Panc1 (cell line): ENCODE results near the gene CA10. TPM values are rescaled to one million over a fixed set of nuclear protein-coding genes. Genes with fewer than 3 reads are reported as not detected.

Source experiments
- ATAC-seq: fragments of 200-7000 bp; cut with Tn5 transposase; 2 replicates; pipeline ENCODE4 v1.9.1; 2020; ENCODE audit warnings: mild to moderate bottlenecking, moderate library complexity
- BruUV-seq: library from RNA; stranded (reverse); fragments of 400-500 nt; replicated peaks from 2 replicates; lab custom pipeline; 2021; lab: Mats Ljungman, UMichigan
- CTCF ChIA-PET: fragments of 300-600 bp; sonication (Branson Sonifier 250); formaldehyde crosslinking; loops from one replicate; lab custom pipeline; 2022; ENCODE audit warnings: antibody characterized with exemption; lab: Charles Lee
- POLR2A ChIA-PET: fragments of 300-600 bp; sonication (Branson Sonifier 250); formaldehyde crosslinking; loops from one replicate; lab custom pipeline; 2022; ENCODE audit warnings: antibody characterized with exemption; lab: Charles Lee
- DNase-seq: peaks from one replicate; pipeline ENCODE4 v3.0.0-alpha.2; 2010; ENCODE audit warnings: low read depth, low spot score
- H3K27ac ChIP-seq: 2 replicates; pipeline ENCODE4 v1.5.1; 2011; ENCODE audit warnings: mild to moderate bottlenecking, low read length, inconsistent platforms
- H3K27me3 ChIP-seq: fragments of 200-500 bp; sonication (Bioruptor generic); 2 replicates; pipeline ENCODE4 v1.6.0; 2014; ENCODE audit warnings: low read length, inconsistent platforms; ENCODE audit not compliant: control insufficient read depth, insufficient read depth
- H3K36me3 ChIP-seq: fragments of 200-500 bp; sonication (Bioruptor generic); 2 replicates; pipeline ENCODE4 v1.5.1; 2014; ENCODE audit warnings: inconsistent platforms, mild to moderate bottlenecking, low read length, moderate library complexity; ENCODE audit not compliant: control insufficient read depth, insufficient read depth
- H3K4me1 ChIP-seq: 2 replicates; pipeline ENCODE4 v1.5.1; 2011; ENCODE audit warnings: inconsistent platforms, mild to moderate bottlenecking, low read length, moderate library complexity; ENCODE audit not compliant: control insufficient read depth, insufficient read depth
- H3K4me3 ChIP-seq, 2 experiments: 2 replicates each; pipeline ENCODE4 v1.5.1; 2011 to 2012; ENCODE audit warnings: low read depth in 2 of 2, low read length in 2 of 2, mild to moderate bottlenecking in 2 of 2, inconsistent platforms in 1 of 2, moderate library complexity in 1 of 2
- H3K9me3 ChIP-seq: fragments of 200-500 bp; sonication (Bioruptor generic); 2 replicates; pipeline ENCODE4 v1.5.1; 2014; ENCODE audit warnings: low read depth, mild to moderate bottlenecking, inconsistent platforms, low read length, moderate library complexity; ENCODE audit not compliant: control insufficient read depth, insufficient read depth
- CTCF ChIP-seq: fragments of 450-650 bp; IDR thresholded peaks from 2 replicates; pipeline ENCODE4 v1.5.1; 2017; ENCODE audit warnings: mild to moderate bottlenecking
- POLR2AphosphoS5 ChIP-seq: IDR thresholded peaks from 2 replicates; pipeline ENCODE4 v1.6.1; 2012; ENCODE audit warnings: mild to moderate bottlenecking, low read depth, low read length, moderate library complexity
- REST ChIP-seq, 2 experiments: IDR thresholded peaks; 2 replicates each; pipeline ENCODE4 v1.6.1; 2011 to 2012; ENCODE audit warnings: low read depth in 2 of 2, control low read depth in 1 of 2, low read length in 1 of 2, mild to moderate bottlenecking in 1 of 2, moderate library complexity in 1 of 2; ENCODE audit not compliant: insufficient read depth in 1 of 2
- SIN3A ChIP-seq: IDR thresholded peaks from 2 replicates; pipeline ENCODE4 v1.6.1; 2012; ENCODE audit warnings: low read depth, mild to moderate bottlenecking, low read length, moderate library complexity, borderline replicate concordance; ENCODE audit not compliant: insufficient read depth
- TCF7L2 ChIP-seq: IDR thresholded peaks from 2 replicates; pipeline ENCODE4 v1.6.1; 2011; ENCODE audit warnings: mild to moderate bottlenecking, low read depth, low read length, inconsistent platforms
- in situ Hi-C: cut with HindIII; loops from 2 replicates; pipeline ENCODE4 v1.10.0; 2016; ENCODE audit warnings: low sequenced_read_pairs, low pct_unique_long_range_greater_than_20kb
- intact Hi-C: fragments of 100-400 bp; cut with micrococcal nuclease; formaldehyde crosslinking; loops from one replicate; pipeline ENCODE4 v1.10.0; 2022; ENCODE audit not compliant: unreplicated experiment
- total RNA-seq: library from RNA; stranded (reverse); gene quantifications from one replicate; pipeline ENCODE4 v1.2.1, GENCODE V29; 2021; ENCODE audit not compliant: unreplicated experiment

CA10 gene
- total RNA-seq, 1 experiment from 2014 or later: not detected

GRCh38 chr17:51588063-51588462 lies 570.5 kb downstream of the CA10 start:
- no peak for DNase-seq
- ATAC-seq: no peak
- no peaks in the 10 kb centered on the region for H3K27me3 ChIP-seq
- no TSS peak for BruUV-seq
- no peaks in the 10 kb centered on the region; the same call in 1 of the 2 replicates for H3K9me3 ChIP-seq
- ChIA-PET POLR2A (no interaction called here), CTCF (interaction anchor here (0.6 kb wide), 1 partner anchor 120 kb away, joined by 6 read pairs; no protein-coding TSS in a partner anchor)
- TF ChIP-seq TCF7L2 (no peak), CTCF (no peak), POLR2AphosphoS5 (no peak), REST (IDR thresholded peaks at IDR 0.05; ENCODE audit: insufficient read depth in 1 of 2, low read depth in 2 of 2, low read length in 1 of 2) (no peak), SIN3A (no peak)
- intact Hi-C loops (loop anchor here (10.0 kb wide), 1 partner anchor 517 kb away; no protein-coding TSS in a partner anchor), in situ Hi-C loops (no loop called here)
- no peak overlapping the region for H3K27ac ChIP-seq
- H3K4me1 ChIP-seq: no peaks in the 10 kb centered on the region
- H3K36me3 ChIP-seq: no peaks in the 10 kb centered on the region
- H3K4me3 ChIP-seq: no peak overlapping the region

- in situ Hi-C loops: no loop called here
- H3K4me3 ChIP-seq: no peak overlapping the region
- POLR2A ChIA-PET: no interaction called here
Observed at GRCh38 chr17:51587516-51587915, 571.0 kb downstream of the CA10 start.

More at GRCh38 chr17:51587516-51587915, 571.0 kb downstream of the CA10 start:
- Histone ChIP-seq H3K9me3 (no peaks in the 10 kb centered on the region; the same call in 1 of the 2 replicates), H3K36me3 (no peaks in the 10 kb centered on the region), H3K4me1 (no peaks in the 10 kb centered on the region), H3K27me3 (no peaks in the 10 kb centered on the region), H3K27ac (no peak overlapping the region)
- TF ChIP-seq TCF7L2 (no peak), SIN3A (no peak), POLR2AphosphoS5 (no peak), REST (IDR thresholded peaks at IDR 0.05; ENCODE audit: insufficient read depth in 1 of 2, low read depth in 2 of 2, low read length in 1 of 2) (no peak), CTCF (no peak)
- ATAC-seq (no peak), DNase-seq (no peak)
- intact Hi-C loops: loop anchor here (10.0 kb wide), 1 partner anchor 517 kb away; no protein-coding TSS in a partner anchor
- CTCF ChIA-PET: interaction anchor here (0.6 kb wide), 1 partner anchor 120 kb away, joined by 6 read pairs; no protein-coding TSS in a partner anchor
- no TSS peak for BruUV-seq
